ENCODE data around the gene RUFY2.

DNA sequence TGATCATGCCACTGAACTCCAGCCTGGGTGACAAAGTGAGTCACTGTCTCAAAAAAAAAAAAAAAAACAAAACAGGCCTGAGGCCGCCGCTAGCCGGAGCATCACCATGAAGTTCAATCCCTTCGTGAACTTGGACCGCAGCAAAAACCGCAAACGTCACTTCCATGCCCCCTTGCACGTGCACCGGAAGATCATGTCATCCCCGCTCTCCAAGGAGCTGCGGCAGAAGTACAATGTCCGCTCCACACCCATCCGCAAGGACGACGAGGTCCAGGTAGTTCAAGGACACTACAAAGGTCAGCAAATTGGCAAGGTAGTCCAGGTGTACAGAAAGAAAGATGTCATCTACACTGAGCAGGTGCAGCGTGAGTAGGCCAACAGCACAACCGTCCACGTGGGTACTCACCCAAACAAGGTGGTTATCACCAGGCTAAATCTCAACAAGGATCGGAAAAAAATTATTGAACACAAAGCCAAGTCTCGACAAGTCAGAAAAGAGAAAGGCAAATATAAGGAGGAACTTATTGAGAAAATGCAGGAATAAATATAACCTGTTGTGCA lies 17.5 kb upstream of the RUFY2 start:
- TF ChIP-seq POLR2A (IDR thresholded peaks at IDR 0.05) (no peak), POLR2AphosphoS5 (IDR thresholded peaks at IDR 0.05) (no peak), EP300 (IDR thresholded peaks at IDR 0.05) (no peak)
- TF ChIP-seq, protein P1, sequence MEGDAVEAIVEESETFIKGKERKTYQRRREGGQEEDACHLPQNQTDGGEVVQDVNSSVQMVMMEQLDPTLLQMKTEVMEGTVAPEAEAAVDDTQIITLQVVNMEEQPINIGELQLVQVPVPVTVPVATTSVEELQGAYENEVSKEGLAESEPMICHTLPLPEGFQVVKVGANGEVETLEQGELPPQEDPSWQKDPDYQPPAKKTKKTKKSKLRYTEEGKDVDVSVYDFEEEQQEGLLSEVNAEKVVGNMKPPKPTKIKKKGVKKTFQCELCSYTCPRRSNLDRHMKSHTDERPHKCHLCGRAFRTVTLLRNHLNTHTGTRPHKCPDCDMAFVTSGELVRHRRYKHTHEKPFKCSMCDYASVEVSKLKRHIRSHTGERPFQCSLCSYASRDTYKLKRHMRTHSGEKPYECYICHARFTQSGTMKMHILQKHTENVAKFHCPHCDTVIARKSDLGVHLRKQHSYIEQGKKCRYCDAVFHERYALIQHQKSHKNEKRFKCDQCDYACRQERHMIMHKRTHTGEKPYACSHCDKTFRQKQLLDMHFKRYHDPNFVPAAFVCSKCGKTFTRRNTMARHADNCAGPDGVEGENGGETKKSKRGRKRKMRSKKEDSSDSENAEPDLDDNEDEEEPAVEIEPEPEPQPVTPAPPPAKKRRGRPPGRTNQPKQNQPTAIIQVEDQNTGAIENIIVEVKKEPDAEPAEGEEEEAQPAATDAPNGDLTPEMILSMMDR (IDR thresholded peaks at IDR 0.05) = no peak
